Stromal cell of bone marrow (primary cell): ENCODE results near the gene PCSK6.
A peak's percentile ranks its signal among the peaks of the same experiment; 100 is the strongest.
"Not testable (repeated sequence)": the region's sequence is repeated elsewhere in the genome, so short reads cannot be mapped to it uniquely, and the experiment has no call there.

Experiments
- DNase-seq: peaks from one replicate; pipeline ENCODE4 v3.0.0-alpha.2; 2012; ENCODE audit warnings: low read depth

Gene PCSK6

GRCh38 chr15:101376615-101377395 lies 112.7 kb downstream of the PCSK6 start:
- no peak for DNase-seq

- not testable (repeated sequence) for DNase-seq
Measured at GRCh38 chr15:101375006-101375405, 114.5 kb downstream of the PCSK6 start.

GRCh38 chr15:101374326-101374725 lies 115.2 kb downstream of the PCSK6 start:
- DNase-seq = no peak

- no peak for DNase-seq
Measured at GRCh38 chr15:101373577-101373976, 115.9 kb downstream of the PCSK6 start.

GRCh38 chr15:101372960-101373525 lies 116.5 kb downstream of the PCSK6 start:
- DNase-seq = no peak

GRCh38 chr15:101372149-101372577 lies 117.3 kb downstream of the PCSK6 start:
- peak; percentile 45 for DNase-seq

- DNase-seq = no peak
Measured at GRCh38 chr15:101371519-101371918, 118.0 kb downstream of the PCSK6 start.

- DNase-seq = no peak
Measured at GRCh38 chr15:101371081-101371480, 118.4 kb downstream of the PCSK6 start.

GRCh38 chr15:101370330-101371024 lies 119.0 kb downstream of the PCSK6 start:
- DNase-seq = no peak

- no peak for DNase-seq
Measured at GRCh38 chr15:101369676-101370075, 119.8 kb downstream of the PCSK6 start.

GRCh38 chr15:101368861-101369642 lies 120.5 kb downstream of the PCSK6 start:
- no peak for DNase-seq

- DNase-seq = no peak
Measured at GRCh38 chr15:101368086-101368780, 121.3 kb downstream of the PCSK6 start.

- no peak for DNase-seq
Measured at GRCh38 chr15:101366853-101367252, 122.7 kb downstream of the PCSK6 start.

- DNase-seq = no peak
Measured at GRCh38 chr15:101362986-101363566, 126.4 kb downstream of the PCSK6 start.

- DNase-seq = no peak
Measured at GRCh38 chr15:101362359-101362758, 127.1 kb downstream of the PCSK6 start.

GRCh38 chr15:101361418-101361817 lies 128.1 kb downstream of the PCSK6 start:
- DNase-seq = no peak

GRCh38 chr15:101359365-101359947 lies 130.1 kb downstream of the PCSK6 start:
- DNase-seq = no peak

- no peak for DNase-seq
Measured at GRCh38 chr15:101358895-101359294, 130.6 kb downstream of the PCSK6 start.

GRCh38 chr15:101357885-101358284 lies 131.6 kb downstream of the PCSK6 start:
- DNase-seq = no peak

- DNase-seq = no peak
Measured at GRCh38 chr15:101357333-101357732, 132.2 kb downstream of the PCSK6 start.
